Fibroblast of skin of abdomen (primary cell): ENCODE data around the gene MYBPC3.
"Not testable (repeated sequence)": the region's sequence is repeated elsewhere in the genome, so short reads cannot be mapped to it uniquely, and the experiment has no call there.

Experiments used
- DNase-seq: peaks from one replicate; pipeline ENCODE4 v3.0.0-alpha.2; 2013

MYBPC3 gene

GRCh38 chr11:47336595-47336994, 15.9 kb downstream of the MYBPC3 start:
- DNase-seq: no peak

- no peak for DNase-seq
Observed at GRCh38 chr11:47335733-47336132, 16.8 kb downstream of the MYBPC3 start.

GRCh38 chr11:47334699-47335411, 17.6 kb downstream of the MYBPC3 start:
- DNase-seq: not testable (repeated sequence)

DNA sequence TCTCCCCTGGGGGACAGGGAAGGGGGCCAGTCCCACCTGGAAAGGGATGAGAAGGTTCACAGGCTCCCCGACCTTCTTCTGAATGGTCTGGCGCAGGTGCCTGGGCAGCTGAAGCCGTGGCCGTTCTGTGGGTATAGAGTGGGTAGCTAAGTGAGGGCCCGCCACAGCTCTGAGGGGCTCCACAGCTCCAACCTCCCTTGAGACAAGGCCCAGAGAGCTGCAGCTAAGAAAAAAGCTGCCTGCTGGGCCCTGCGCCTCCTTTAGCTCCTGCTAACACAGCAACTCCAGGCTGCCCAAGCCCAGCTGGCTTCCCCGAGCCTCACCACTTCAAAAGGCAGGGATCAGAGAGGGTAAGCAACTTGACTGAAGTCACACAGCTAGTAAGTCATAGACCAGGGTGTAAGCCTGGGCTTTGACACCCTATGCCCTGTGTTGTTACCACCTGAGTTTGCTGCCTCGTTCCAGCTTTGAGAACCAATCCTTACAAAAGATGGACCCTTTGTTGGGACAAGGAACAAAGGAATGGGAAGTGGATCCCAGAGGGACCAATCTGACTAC, 18.5 kb downstream of the MYBPC3 start:
- DNase-seq: no peak

DNA sequence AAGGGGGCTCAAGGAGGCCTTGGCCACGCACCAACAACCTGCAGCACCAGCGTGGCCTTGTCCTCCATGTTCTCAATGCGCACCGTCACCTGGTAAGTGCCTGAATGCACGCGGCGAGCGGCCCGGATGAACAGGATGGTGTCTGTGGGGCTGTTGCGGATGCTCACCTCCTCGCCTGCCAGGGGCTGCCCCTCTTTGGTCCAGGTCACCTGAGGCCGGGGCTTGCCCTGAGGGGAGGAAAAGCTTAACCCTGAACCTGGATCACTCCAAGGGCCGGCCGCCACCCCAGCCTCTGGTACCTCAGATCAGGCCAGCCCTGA, 19.0 kb downstream of the MYBPC3 start:
- DNase-seq: no peak

DNA sequence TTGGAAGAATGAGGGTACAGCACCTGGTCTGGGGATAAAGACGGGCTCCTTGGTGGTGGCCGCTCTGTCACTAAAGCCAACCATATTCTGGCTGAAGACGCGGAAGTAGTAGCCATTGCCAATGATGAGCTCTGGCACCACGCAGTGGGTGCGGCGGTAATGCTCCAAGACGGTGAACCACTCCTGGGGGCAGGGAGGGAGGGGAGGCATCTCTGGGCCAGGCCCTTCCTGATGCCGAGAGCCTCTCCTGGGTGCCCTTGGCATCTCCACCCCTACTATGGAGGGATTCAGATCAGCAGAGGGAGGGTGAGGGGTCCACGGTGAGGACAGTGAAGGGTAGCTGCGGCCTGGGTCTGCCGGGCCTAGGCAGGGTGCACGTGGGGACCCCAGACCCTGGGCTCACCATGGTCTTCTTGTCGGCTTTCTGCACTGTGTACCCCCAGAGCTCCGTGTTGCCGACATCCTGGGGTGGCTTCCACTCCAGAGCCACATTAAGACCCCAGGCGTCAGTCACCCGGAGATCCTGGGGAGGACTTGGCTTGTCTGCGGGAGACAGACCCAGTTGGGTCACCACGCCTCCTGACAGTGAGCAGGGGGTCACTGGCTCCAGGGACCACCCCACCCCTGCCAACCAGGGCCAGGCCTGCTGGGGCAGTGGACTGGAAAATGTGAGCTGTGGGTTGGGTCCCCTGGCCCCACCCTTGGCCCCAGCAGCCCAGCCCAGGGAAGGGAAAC, 19.5 kb downstream of the MYBPC3 start:
- no peak for DNase-seq

GRCh38 chr11:47332303-47332711, 20.2 kb downstream of the MYBPC3 start:
- DNase-seq: no peak

- no peak for DNase-seq
Observed at GRCh38 chr11:47331454-47332302, 20.8 kb downstream of the MYBPC3 start.

- DNase-seq: no peak
Observed at GRCh38 chr11:47329987-47330931, 22.2 kb downstream of the MYBPC3 start.

- DNase-seq: no peak
Observed at GRCh38 chr11:47329431-47329986, 23.0 kb downstream of the MYBPC3 start.

DNA sequence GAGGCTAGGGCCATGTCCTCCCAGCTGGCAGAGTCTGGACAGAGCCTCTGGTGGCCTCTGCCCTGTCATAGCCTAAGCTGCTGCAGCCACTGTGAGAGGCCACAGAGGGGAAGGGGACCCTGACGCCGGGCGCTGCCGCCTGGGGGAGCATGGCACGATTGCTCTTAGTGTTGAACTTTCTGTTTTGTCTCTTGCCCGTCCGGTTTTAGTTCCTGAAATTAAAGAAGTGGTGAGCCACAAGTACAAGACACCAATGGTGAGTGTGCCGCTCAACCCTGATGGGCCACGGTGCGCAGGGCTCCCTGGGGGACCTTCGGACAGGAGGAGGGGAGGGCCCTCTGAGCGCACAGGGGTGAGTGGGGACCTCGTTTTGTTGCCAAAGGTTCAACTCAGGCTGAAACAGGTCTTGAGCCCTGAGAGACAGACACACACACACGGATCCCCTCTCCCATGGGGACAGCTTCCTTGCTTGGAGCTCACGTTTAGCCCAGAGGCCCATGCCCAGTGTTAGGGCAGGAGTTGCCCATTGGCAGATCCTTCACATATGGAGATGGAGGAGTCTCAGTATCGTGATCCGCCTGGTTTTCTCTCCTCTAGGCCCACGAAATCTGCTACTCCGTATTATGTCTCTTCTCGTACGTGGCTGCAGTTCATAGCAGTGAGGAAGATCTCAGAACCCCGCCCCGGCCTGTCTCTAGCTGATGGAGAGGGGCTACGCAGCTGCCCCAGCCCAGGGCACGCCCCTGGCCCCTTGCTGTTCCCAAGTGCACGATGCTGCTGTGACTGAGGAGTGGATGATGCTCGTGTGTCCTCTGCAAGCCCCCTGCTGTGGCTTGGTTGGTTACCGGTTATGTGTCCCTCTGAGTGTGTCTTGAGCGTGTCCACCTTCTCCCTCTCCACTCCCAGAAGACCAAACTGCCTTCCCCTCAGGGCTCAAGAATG, 23.8 kb downstream of the MYBPC3 start:
- no peak for DNase-seq

DNA sequence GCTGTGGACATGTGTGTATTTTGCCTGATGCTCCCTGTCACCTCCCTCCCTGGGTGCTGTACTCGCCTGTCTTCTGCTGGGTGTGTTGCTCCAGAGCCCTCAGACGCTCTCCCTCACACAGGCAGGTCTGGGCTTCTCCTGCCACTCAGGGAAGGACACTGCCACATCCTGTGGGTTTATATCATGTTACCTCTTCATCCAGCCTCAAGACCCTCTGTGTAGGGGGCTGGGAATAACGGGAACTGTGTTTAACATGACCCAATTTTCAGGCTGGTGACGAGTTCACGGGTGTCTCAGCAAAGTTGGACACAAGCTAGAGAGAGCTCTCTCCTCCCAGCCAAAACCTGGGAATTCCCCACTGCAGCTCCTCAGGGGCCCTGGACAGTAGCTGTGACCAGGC, 24.6 kb downstream of the MYBPC3 start:
- no peak for DNase-seq

- DNase-seq: no peak
Observed at GRCh38 chr11:47327025-47327424, 25.5 kb downstream of the MYBPC3 start.

DNA sequence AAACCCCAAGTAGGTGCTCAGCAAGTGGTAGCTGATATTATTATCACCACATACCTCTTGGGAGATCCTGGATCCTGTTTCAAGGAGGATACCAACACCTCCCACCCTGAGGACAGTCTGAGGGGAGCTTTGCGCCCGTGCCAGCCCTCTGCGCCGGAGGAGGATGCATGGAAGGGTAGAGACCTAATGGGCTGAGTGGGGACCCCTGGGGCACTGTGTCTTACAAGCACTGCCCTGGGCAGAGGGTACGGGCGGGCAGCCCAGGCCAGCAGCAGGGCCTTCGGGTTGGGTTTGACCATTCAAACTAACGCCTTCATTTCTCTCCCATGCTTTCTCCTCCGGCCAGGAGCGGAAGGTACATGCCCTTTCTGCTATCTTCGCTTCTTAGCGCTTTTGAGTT, 26.3 kb downstream of the MYBPC3 start:
- DNase-seq: no peak

DNA sequence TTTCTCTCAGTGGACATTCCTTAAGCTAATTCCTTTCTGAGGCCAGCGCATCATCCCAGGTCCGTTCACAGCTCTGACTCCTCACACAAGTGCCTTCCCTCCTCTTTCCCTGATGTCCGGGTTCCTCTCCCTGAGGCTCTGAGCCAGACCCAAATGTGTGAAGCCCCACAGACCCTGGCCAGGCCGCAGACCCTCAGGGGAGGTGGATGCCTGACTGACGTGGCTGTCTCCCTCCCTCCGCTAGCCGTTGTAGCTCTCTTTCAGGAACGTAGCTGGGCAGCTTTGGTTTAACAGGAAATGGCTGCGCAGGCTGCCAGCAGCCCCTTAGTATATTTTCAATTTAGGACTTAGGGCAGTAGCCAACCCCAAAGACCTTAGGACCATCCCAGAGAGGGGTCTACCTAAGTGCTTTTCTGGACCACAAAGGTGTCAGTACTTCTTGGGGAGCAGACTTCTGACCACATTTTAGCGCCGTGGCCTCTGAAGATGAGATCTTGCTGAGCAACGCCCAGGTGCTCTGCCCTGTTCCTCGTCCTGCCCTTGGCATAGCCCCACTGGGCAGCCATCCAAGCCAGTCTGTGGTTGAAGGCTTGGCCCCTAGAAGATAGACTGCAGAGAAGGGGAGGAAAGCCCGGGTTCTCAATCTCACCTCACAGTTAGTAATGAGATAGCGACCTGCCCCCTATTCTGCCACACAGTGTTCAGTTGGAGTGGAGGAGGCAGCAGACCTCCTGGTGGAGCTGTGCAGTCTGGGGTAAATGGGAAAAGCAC, 27.0 kb downstream of the MYBPC3 start:
- no peak for DNase-seq

DNA sequence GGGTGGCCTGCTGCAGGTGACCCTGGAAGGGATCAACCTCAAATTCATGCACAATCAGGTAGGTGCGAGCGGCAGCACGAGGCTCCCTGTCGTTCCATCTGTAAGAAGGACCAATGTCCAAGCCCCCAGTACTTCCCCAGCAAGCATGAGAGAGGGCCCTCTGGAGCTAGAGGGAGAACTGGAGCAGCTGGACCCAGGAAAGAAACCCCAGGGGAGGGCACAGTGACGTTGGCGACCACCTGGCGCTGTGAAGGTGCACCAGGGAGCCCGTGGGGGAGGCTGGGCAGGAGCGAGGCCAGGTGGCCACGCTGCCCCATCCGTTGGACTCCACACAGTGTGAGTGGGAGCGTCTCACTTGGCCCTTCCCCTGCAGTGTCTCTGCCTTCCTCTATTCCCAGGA, 28.0 kb downstream of the MYBPC3 start:
- DNase-seq: no peak

DNA sequence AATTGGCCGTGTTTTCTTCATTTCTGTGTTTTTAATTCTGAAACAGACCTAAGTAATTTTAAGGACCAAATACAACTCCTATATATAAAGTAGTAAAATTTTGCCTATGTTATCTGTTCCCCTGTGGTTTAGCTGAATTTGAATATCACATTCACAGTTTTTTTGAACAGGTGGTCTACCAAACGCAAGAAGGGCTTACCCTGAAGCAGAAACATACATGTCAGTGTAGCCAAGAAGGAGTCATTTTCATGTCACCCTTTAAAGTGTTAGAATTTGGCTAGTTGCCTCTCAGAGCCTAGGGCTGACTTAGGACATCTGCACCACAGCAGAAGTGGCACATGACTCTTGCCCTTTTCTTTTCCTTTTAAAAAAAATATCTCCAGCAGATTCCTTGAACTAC, 34.3 kb downstream of the MYBPC3 start:
- DNase-seq: no peak

- no peak for DNase-seq
Observed at GRCh38 chr11:47317064-47317828, 35.3 kb downstream of the MYBPC3 start.

DNA sequence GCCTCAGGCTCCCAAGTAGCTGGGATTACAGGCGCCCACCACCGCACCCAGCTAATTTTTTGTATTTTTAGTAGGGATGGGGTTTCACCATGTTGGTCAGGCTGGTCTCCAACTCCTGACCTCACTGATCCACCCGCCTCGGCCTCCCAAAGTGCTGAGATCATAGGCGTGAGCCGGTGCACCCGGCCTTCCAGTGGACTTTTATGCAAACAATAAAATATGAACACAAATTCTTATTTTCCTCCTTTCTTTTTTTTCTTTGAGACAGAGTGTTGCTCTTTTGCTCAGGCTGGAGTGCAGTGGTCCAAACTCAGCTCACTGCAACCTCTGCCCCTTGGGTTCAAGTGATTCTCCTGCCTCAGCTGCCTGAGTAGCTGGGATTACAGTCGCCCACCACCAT, 36.0 kb downstream of the MYBPC3 start:
- DNase-seq: not testable (repeated sequence)
